ENCODE results near the gene UGT1A4.

UGT1A4 gene

GRCh38 chr2:233778030-233778429 lies 59.5 kb downstream of the UGT1A4 start, which contains the start of gene MROH2A:
Gene MROH2A (plus strand): TSS chr2:233778330. CDS start chr2:233779359, 1,029 bp downstream.
- DNase-seq (ENCODE audit: low spot score), result no peak
- no peak for TF ChIP-seq CTCF (IDR thresholded peaks at IDR 0.05; ENCODE audit: extremely low read depth, missing control alignments)

DNA sequence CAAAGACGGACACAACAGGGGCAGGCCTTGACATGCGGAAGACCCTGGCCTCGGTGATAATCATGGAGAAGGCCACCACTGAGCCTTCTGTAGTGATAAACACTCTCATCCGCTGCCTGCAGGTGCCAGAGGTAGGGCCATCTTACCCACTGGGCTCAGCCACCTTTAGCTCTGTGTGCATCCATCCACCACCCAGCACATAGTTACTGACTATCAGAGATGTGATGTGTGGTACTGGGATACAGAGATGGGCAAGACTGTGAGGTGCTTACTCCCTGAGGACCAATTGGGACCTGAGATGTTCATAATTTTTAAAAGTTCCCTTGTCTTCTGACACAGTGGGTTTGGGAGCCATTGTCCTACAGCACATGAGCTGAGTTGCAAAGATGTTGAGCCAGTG lies 61.2 kb downstream of the UGT1A4 start:
- no peak for DNase-seq (ENCODE audit: low spot score)
- TF ChIP-seq CTCF (IDR thresholded peaks at IDR 0.05; ENCODE audit: extremely low read depth, missing control alignments), result no peak

- DNase-seq (ENCODE audit: low spot score), result no peak
- no peak for TF ChIP-seq CTCF (IDR thresholded peaks at IDR 0.05; ENCODE audit: extremely low read depth, missing control alignments)
These were observed 62.2 kb downstream of the UGT1A4 start for GRCh38 chr2:233780771-233781170.

GRCh38 chr2:233789554-233789953 lies 71.0 kb downstream of the UGT1A4 start:
- DNase-seq (ENCODE audit: low spot score), result no peak
- no peak for TF ChIP-seq CTCF (IDR thresholded peaks at IDR 0.05; ENCODE audit: extremely low read depth, missing control alignments)

GRCh38 chr2:233791151-233791882 lies 72.8 kb downstream of the UGT1A4 start:
- no peak for TF ChIP-seq CTCF (IDR thresholded peaks at IDR 0.05; ENCODE audit: extremely low read depth, missing control alignments)
- no peak for DNase-seq (ENCODE audit: low spot score)

- no peak for DNase-seq (ENCODE audit: low spot score)
- no peak for TF ChIP-seq CTCF (IDR thresholded peaks at IDR 0.05; ENCODE audit: extremely low read depth, missing control alignments)
These were observed 73.4 kb downstream of the UGT1A4 start for GRCh38 chr2:233791883-233792329.

DNA sequence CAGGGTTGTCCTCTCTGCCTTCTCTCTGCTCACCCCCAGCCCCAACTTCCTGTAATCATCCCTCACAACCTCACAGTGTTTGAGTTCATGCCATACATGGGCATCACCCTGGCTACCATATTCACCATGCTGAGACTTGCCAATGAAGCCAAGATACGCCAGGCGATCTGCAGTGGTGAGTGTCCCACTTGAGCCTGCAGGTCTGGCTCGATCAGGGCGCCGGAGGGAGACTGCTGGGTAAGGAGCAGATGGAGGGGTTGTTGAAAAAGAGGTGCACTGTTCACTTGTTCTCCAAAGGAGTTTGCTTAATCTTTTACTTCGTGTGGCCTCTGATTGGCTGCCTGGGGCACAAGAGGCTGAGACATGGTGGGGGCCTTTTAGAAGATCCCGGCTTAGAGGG lies 74.2 kb downstream of the UGT1A4 start:
- DNase-seq (ENCODE audit: low spot score), result no peak
- TF ChIP-seq CTCF (IDR thresholded peaks at IDR 0.05; ENCODE audit: extremely low read depth, missing control alignments), result no peak

Data from GM20000 (cell line).